Neural progenitor cell (in vitro differentiated cells): Measurements from ENCODE around the gene PARP8.

ENCODE experiments used
- EZH2 ChIP-seq: fragments of 200-600 bp; sonication (generic); IDR thresholded peaks from 2 replicates; pipeline ENCODE4 v1.6.1; 2017; ENCODE audit warnings: antibody characterized with exemption, mild to moderate bottlenecking, moderate library complexity
- EZH2phosphoT487 ChIP-seq: fragments of 200-600 bp; sonication (generic); IDR thresholded peaks from 2 replicates; pipeline ENCODE4 v1.6.1; 2017; ENCODE audit warnings: antibody characterized with exemption
- TF ChIP-seq, protein P1 (sequence below): fragments of 200-600 bp; sonication (generic); IDR thresholded peaks from 2 replicates; pipeline ENCODE4 v1.5.1; 2017; ENCODE audit warnings: antibody characterized with exemption, mild to moderate bottlenecking

DNA sequence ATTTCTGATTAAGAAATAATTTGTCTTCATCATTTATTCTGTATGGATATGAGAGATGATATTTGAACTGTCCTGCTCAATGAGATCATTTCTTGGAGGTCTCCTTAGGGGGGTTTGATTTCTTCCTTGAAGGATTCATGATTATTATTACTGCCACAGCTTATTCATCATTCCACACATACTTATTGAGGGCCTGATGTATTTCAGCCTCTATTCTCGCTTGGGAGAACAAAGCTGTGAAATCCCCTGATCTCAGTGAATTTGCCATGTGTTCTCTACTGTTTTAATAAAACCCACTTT, 36.9 kb downstream of the PARP8 start:
- TF ChIP-seq, protein P1, sequence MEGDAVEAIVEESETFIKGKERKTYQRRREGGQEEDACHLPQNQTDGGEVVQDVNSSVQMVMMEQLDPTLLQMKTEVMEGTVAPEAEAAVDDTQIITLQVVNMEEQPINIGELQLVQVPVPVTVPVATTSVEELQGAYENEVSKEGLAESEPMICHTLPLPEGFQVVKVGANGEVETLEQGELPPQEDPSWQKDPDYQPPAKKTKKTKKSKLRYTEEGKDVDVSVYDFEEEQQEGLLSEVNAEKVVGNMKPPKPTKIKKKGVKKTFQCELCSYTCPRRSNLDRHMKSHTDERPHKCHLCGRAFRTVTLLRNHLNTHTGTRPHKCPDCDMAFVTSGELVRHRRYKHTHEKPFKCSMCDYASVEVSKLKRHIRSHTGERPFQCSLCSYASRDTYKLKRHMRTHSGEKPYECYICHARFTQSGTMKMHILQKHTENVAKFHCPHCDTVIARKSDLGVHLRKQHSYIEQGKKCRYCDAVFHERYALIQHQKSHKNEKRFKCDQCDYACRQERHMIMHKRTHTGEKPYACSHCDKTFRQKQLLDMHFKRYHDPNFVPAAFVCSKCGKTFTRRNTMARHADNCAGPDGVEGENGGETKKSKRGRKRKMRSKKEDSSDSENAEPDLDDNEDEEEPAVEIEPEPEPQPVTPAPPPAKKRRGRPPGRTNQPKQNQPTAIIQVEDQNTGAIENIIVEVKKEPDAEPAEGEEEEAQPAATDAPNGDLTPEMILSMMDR = no peak
- TF ChIP-seq EZH2phosphoT487 (no peak), EZH2 (no peak)
